Cardiac fibroblast (primary cell): Measurements from ENCODE around the gene HNRNPA1L2.

Experiments used
- DNase-seq, 2 donors: peaks; one replicate each; pipeline versions ENCODE4 v3.0.0 to v3.0.0-alpha.2; 2010; ENCODE audit warnings: low read depth in 2 of 2
- H3K4me3 ChIP-seq, 2 donors: replicated peaks in 1 of 2; 1 replicate in 1 of 2; 2 replicates in 1 of 2; pipeline ENCODE4 v1.5.1; 2011; ENCODE audit warnings: low read depth in 2 of 2, low read length in 2 of 2, mild to moderate bottlenecking in 2 of 2, moderate library complexity in 1 of 2
- TF ChIP-seq, protein P1 (sequence below): IDR thresholded peaks from one replicate; pipeline ENCODE4 v1.5.1; 2011; ENCODE audit warnings: low read depth, mild to moderate bottlenecking, low read length, inconsistent platforms

The HNRNPA1L2 gene

GRCh38 chr13:52686376-52686775, 44.1 kb downstream of the HNRNPA1L2 start:
- DNase-seq: peak in 1 of 2 donors; percentile 17
- TF ChIP-seq, protein P1, sequence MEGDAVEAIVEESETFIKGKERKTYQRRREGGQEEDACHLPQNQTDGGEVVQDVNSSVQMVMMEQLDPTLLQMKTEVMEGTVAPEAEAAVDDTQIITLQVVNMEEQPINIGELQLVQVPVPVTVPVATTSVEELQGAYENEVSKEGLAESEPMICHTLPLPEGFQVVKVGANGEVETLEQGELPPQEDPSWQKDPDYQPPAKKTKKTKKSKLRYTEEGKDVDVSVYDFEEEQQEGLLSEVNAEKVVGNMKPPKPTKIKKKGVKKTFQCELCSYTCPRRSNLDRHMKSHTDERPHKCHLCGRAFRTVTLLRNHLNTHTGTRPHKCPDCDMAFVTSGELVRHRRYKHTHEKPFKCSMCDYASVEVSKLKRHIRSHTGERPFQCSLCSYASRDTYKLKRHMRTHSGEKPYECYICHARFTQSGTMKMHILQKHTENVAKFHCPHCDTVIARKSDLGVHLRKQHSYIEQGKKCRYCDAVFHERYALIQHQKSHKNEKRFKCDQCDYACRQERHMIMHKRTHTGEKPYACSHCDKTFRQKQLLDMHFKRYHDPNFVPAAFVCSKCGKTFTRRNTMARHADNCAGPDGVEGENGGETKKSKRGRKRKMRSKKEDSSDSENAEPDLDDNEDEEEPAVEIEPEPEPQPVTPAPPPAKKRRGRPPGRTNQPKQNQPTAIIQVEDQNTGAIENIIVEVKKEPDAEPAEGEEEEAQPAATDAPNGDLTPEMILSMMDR: no peak
- H3K4me3 ChIP-seq: no peak overlapping the region
